ENCODE data around the gene VAMP5. TPM values are rescaled to one million over a fixed set of nuclear protein-coding genes. Genes with fewer than 3 reads are reported as not detected.

VAMP5 gene
- total and polyA plus RNA-seq, 9 of the 15 experiments (the other 6 are each of a cell fraction or from before 2014, with no cell fraction given): 0.54 to 1.9 (median 1.5) TPM; not detected in 2

- no peak for TF ChIP-seq ZBTB40 (IDR thresholded peaks at IDR 0.05)
- no peak for TF ChIP-seq ZBTB40 (CRISPR knock-in tag; IDR thresholded peaks at IDR 0.05)
- no peak for TF ChIP-seq SMARCB1 (IDR thresholded peaks at IDR 0.05; ENCODE audit: insufficient read length, low read depth)
- 0 out of 4 replicates have a peak, but pooled peaks of 1 of the 2 experiments have one; percentile 19 for TF ChIP-seq KDM1A (IDR thresholded peaks at IDR 0.05)
- peak; percentile 59; the same call in 1 of the 2 replicates for TF ChIP-seq THRAP3 (IDR thresholded peaks at IDR 0.05; ENCODE audit: borderline replicate concordance)
- TF ChIP-seq PRMT5 (CRISPR knock-in tag; IDR thresholded peaks at IDR 0.05): no peak
- TF ChIP-seq CBX3 (IDR thresholded peaks at IDR 0.05; ENCODE audit: borderline replicate concordance in 1 of 2, low read length in 2 of 2): no peak
- TF ChIP-seq ZNF778 (CRISPR knock-in tag; IDR thresholded peaks at IDR 0.05): no peak
- no peak for TF ChIP-seq TGIF2 (CRISPR knock-in tag; IDR thresholded peaks at IDR 0.05)
- TF ChIP-seq EWSR1 (IDR thresholded peaks at IDR 0.05; ENCODE audit: borderline replicate concordance, low read depth, partially characterized antibody): peak; percentile 32
- no peak for TF ChIP-seq ZNF23 (CRISPR knock-in tag; IDR thresholded peaks at IDR 0.05)
- no peak for TF ChIP-seq SIN3B (IDR thresholded peaks at IDR 0.05; ENCODE audit: low read depth)
- 0 out of 2 replicates have a peak, but pooled peaks have one; percentile 45 for TF ChIP-seq CHAMP1 (IDR thresholded peaks at IDR 0.05)
- no peak for TF ChIP-seq POLR3A (IDR thresholded peaks at IDR 0.05; ENCODE audit: borderline replicate concordance, extremely low read depth, insufficient read depth, insufficient read length)
- peak; percentile 25; the same call in 1 of the 2 replicates for TF ChIP-seq POLR2A (conservative IDR thresholded peaks at IDR 0.05)
- no peak for TF ChIP-seq RB1 (IDR thresholded peaks at IDR 0.05; ENCODE audit: low read depth)
- no peak for TF ChIP-seq SRSF7 (optimal IDR thresholded peaks at IDR 0.05; ENCODE audit: low read depth, low read length)
Measured at GRCh38 chr2:85542777-85543176, 41.5 kb upstream of the VAMP5 start (continued).

Measured in K562 (cell line).